ENCODE measurements around the gene ARF1. TPM values are rescaled to one million over a fixed set of nuclear protein-coding genes. Genes with fewer than 3 reads are reported as not detected.

ARF1 gene
- total RNA-seq, 4 donors from 2014 or later, result 165 to 340 (median 203) TPM

DNA sequence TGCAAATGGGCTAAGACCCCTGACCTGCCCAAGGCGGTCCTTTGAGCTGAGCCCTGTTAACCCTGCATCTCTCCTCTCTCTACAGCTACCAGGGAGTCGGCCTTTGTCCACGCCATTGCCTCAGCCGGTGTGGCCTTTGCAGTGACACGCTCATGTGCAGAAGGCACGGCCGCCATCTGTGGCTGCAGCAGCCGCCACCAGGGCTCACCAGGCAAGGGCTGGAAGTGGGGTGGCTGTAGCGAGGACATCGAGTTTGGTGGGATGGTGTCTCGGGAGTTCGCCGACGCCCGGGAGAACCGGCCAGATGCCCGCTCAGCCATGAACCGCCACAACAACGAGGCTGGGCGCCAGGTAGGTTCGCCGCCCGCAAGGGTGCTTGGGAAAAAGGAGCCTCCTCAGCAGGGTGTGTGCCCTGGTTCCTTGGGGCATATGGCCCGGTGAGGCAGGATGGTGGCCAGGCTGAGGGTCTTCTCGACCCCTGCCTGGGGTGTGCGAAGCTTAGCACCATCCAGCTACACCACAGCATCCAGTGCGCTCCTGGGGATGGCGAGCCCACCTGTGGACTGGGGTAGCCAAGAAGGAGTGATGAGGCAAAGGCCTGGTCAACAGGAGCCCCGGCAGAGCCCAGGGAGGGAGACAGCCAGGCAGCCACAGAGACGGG, 31.8 kb upstream of the ARF1 start:
- no peak for DNase-seq
- Histone ChIP-seq H3K9me3 (no peaks in the 10 kb centered on the region), H3K4me3 (no peak overlapping the region), H3K4me1 (no peaks in the 10 kb centered on the region), H3K27ac (no peak overlapping the region), H3K27me3 (peaks cover 0 to 6% of the 10 kb centered on the region in 2 donors), H3K36me3 (no peaks in the 10 kb centered on the region)
- TF ChIP-seq POLR2A (IDR thresholded peaks at IDR 0.05) (no peak), CTCF (IDR thresholded peaks at IDR 0.05) (no peak)
- intact Hi-C loops (cut with DNase I; ENCODE audit: low total_unique reads), result no loop called here

DNA sequence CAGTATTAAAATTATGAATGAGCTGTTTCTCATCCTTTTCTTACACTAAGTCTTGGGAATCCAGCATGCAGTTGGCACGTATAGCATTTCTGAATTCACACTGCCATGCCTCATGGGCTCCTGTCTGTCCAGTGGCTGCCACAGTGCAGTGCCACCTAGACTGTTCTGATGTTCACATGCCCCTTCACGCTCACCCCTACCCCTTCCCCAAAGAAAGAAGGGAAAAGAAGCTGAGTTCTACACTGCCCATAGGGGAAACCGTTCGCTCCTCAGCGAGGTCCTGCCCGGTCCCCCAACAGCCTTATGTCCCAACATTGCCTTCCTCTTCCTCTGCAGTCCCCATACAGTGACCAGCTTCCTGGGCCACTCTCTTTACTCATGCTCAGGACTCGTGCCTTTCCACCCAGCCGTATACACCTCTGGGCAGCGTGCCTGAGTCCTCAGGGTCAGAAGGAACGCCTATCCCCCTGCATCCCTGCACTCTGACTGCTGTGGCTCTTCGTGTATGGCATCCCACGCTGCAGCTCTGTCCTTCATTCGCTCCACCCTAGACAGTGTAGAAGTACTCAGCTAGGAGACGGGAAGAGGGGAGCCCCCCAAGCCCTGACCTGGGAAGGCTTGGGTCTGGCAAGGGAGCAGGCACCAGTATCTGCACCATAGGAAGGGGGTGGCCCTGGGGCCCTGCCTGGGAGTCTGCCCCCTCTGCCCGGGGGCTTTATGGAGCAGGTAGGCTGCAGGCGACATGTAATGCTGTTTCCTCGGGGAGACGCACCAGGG, 24.1 kb upstream of the ARF1 start:
- Histone ChIP-seq H3K4me3 (no peak overlapping the region), H3K27me3 (peaks cover 18 to 40% of the 10 kb centered on the region in 2 donors), H3K27ac (no peak overlapping the region), H3K4me1 (no peaks in the 10 kb centered on the region), H3K36me3 (no peaks in the 10 kb centered on the region), H3K9me3 (peaks cover 0 to 4% of the 10 kb centered on the region in 2 donors)
- intact Hi-C loops (cut with DNase I; ENCODE audit: low total_unique reads), result no loop called here
- TF ChIP-seq POLR2A (IDR thresholded peaks at IDR 0.05) (no peak), CTCF (IDR thresholded peaks at IDR 0.05) (no peak)
- no peak for DNase-seq

DNA sequence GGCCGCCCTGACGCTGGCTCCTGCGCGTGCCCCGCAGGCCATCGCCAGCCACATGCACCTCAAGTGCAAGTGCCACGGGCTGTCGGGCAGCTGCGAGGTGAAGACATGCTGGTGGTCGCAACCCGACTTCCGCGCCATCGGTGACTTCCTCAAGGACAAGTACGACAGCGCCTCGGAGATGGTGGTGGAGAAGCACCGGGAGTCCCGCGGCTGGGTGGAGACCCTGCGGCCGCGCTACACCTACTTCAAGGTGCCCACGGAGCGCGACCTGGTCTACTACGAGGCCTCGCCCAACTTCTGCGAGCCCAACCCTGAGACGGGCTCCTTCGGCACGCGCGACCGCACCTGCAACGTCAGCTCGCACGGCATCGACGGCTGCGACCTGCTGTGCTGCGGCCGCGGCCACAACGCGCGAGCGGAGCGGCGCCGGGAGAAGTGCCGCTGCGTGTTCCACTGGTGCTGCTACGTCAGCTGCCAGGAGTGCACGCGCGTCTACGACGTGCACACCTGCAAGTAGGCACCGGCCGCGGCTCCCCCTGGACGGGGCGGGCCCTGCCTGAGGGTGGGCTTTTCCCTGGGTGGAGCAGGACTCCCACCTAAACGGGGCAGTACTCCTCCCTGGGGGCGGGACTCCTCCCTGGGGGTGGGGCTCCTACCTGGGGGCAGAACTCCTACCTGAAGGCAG, 23.4 kb upstream of the ARF1 start:
- intact Hi-C loops (cut with DNase I; ENCODE audit: low total_unique reads), result no loop called here
- Histone ChIP-seq H3K27ac (no peak overlapping the region), H3K9me3 (peaks cover 0 to 4% of the 10 kb centered on the region in 2 donors), H3K4me3 (no peak overlapping the region), H3K4me1 (no peaks in the 10 kb centered on the region), H3K36me3 (no peaks in the 10 kb centered on the region), H3K27me3 (peaks cover 18 to 36% of the 10 kb centered on the region in 2 donors)
- DNase-seq, result peak in 1 of 2 donors; percentile 8
- TF ChIP-seq POLR2A (IDR thresholded peaks at IDR 0.05), result no peak
- no peak for TF ChIP-seq CTCF (IDR thresholded peaks at IDR 0.05)

- Histone ChIP-seq H3K27me3 (peaks cover 24 to 43% of the 10 kb centered on the region in 2 donors), H3K36me3 (no peaks in the 10 kb centered on the region), H3K27ac (no peak overlapping the region), H3K4me3 (no peak overlapping the region), H3K4me1 (no peaks in the 10 kb centered on the region), H3K9me3 (peaks cover 0 to 4% of the 10 kb centered on the region in 2 donors)
- intact Hi-C loops (cut with DNase I; ENCODE audit: low total_unique reads), result no loop called here
- TF ChIP-seq CTCF (IDR thresholded peaks at IDR 0.05), result no peak
- TF ChIP-seq POLR2A (IDR thresholded peaks at IDR 0.05), result peak in 1 of 2 donors; percentile 12
- peak in 1 of 2 donors; percentile 22 for DNase-seq
These were observed 22.7 kb upstream of the ARF1 start for GRCh38 chr1:228059634-228060457.
